DMS53 treated with DMSO at 0.1 percent for 48 hours (cell line): ENCODE data around the gene TBP.
A peak's percentile ranks its signal among the peaks of the same experiment; 100 is the strongest.

Experiments used
- DNase-seq: peaks from one replicate; lab custom pipeline; 2025; ENCODE audit not compliant: unreplicated experiment; lab: John Stamatoyannopoulos, UW

Gene TBP

GRCh38 chr6:170533792-170534191 is 20.4 kb upstream of the TBP start:
- DNase-seq, result no peak

- DNase-seq, result no peak
Observed at GRCh38 chr6:170535004-170535403, 19.2 kb upstream of the TBP start.

GRCh38 chr6:170536671-170537070 is 17.5 kb upstream of the TBP start:
- DNase-seq, result no peak

GRCh38 chr6:170537329-170537728 is 16.8 kb upstream of the TBP start:
- DNase-seq, result no peak

GRCh38 chr6:170542031-170542719 is 12.0 kb upstream of the TBP start:
- no peak for DNase-seq

GRCh38 chr6:170545405-170545804 is 8.8 kb upstream of the TBP start:
- DNase-seq, result peak; percentile 94

GRCh38 chr6:170552765-170553533 is 1.2 kb upstream of the TBP start, which contains the start of gene PSMB1:
PSMB1 (minus strand) TSS chr6:170553307; CDS start chr6:170553242, 65 bp downstream.
- DNase-seq, result peak; percentile 75

- DNase-seq, result peak; percentile 65
Observed at GRCh38 chr6:170553534-170554012, 596 bp upstream of the TBP start.

- DNase-seq, result no peak
Observed at GRCh38 chr6:170554796-170555137, 598 bp downstream of the TBP start.

GRCh38 chr6:170555305-170555704 is 1.1 kb downstream of the TBP start:
- DNase-seq, result no peak

- DNase-seq, result peak; percentile 32
Observed at GRCh38 chr6:170561555-170561954, 7.4 kb downstream of the TBP start.

GRCh38 chr6:170564936-170565530 is 10.9 kb downstream of the TBP start:
- DNase-seq, result no peak

- no peak for DNase-seq
Observed at GRCh38 chr6:170572704-170573466, 18.7 kb downstream of the TBP start.

- no peak for DNase-seq
Observed at GRCh38 chr6:170575250-170575649, 21.1 kb downstream of the TBP start.

- no peak for DNase-seq
Observed at GRCh38 chr6:170578909-170579308, 24.7 kb downstream of the TBP start.

GRCh38 chr6:170583756-170584180 is 29.6 kb downstream of the TBP start:
- no peak for DNase-seq

GRCh38 chr6:170584181-170584953 is 30.2 kb downstream of the TBP start, which contains the start of gene PDCD2:
PDCD2 (minus strand) TSS chr6:170584637; CDS start chr6:170584581, 56 bp downstream.
- DNase-seq, result peak; percentile 74

- DNase-seq, result peak; percentile 2
Observed at GRCh38 chr6:170584954-170585498, 30.9 kb downstream of the TBP start.

- DNase-seq, result no peak
Observed at GRCh38 chr6:170590725-170591124, 36.6 kb downstream of the TBP start.

- no peak for DNase-seq
Observed at GRCh38 chr6:170596426-170596825, 42.3 kb downstream of the TBP start.
